HepG2 (cell line): ENCODE measurements around the gene FIBCD1. TPM values are rescaled to one million over a fixed set of nuclear protein-coding genes. Genes with fewer than 3 reads are reported as not detected.

Experiments used
- ATAC-seq: fragments of 200-7000 bp; cut with Tn5 transposase; 3 replicates; pipeline ENCODE4 v1.9.1; 2020; ENCODE audit warnings: mild to moderate bottlenecking, moderate library complexity
- BruUV-seq: library from RNA; stranded (reverse); fragments of 400-500 nt; replicated peaks from 2 replicates; lab custom pipeline; 2021; lab: Mats Ljungman, UMichigan
- CTCF ChIA-PET: fragments of 300-600 bp; formaldehyde crosslinking; extraction: SDS; loops from one replicate; lab custom pipeline; 2021; ENCODE audit warnings: low total read pairs, inconsistent platforms, low intra/inter-chr PET ratio; lab: Yijun Ruan, JAX
- POLR2A ChIA-PET: fragments of 350-600 bp; sonication (Branson Sonifier 250); formaldehyde crosslinking; loops from one replicate; lab custom pipeline; 2020; ENCODE audit warnings: antibody characterized with exemption, inconsistent platforms; lab: Yijun Ruan, JAX
- DNase-seq: peaks from one replicate; pipeline ENCODE4 v3.0.0-alpha.2; 2015; ENCODE audit warnings: low spot score
- FAIRE-seq: peaks from 3 replicates; lab custom pipeline; 2011; peaks lifted over from hg19 to GRCh38; lab: Jason Lieb, UNC
- H2AFZ ChIP-seq: one replicate; pipeline ENCODE4 v1.6.1; 2011; ENCODE audit warnings: low read length, inconsistent platforms
- H3K27ac ChIP-seq: fragments of 300-600 bp; 3 replicates; pipeline ENCODE4 v1.8.0; 2011; ENCODE audit warnings: mixed run types, mild to moderate bottlenecking, mixed read lengths, low read length, inconsistent platforms; ENCODE audit not compliant: insufficient read depth; ENCODE audit errors: extremely low read length
- H3K27me3 ChIP-seq, 2 experiments: fragments of 200-600 bp in 1 of 2; 2 replicates in 1 of 2; 3 replicates in 1 of 2; pipeline versions ENCODE4 v1.6.0 to v1.8.0; 2011; ENCODE audit warnings: low read length in 2 of 2, mild to moderate bottlenecking in 2 of 2, moderate library complexity in 2 of 2, inconsistent platforms in 1 of 2; ENCODE audit not compliant: insufficient read depth in 2 of 2, control insufficient read depth in 1 of 2
- H3K36me3 ChIP-seq, 2 experiments: fragments of 200-600 bp in 1 of 2; replicated peaks in 1 of 2; 2 replicates in 1 of 2; 3 replicates in 1 of 2; pipeline versions ENCODE4 v1.5.1 to v1.8.0; 2011; ENCODE audit warnings: low read length in 2 of 2, inconsistent platforms in 1 of 2; ENCODE audit not compliant: insufficient read depth in 2 of 2, control insufficient read depth in 1 of 2
- H3K4me1 ChIP-seq: 2 replicates; pipeline ENCODE4 v1.5.1; 2012; ENCODE audit warnings: low read length, inconsistent platforms; ENCODE audit not compliant: insufficient read depth
- H3K4me2 ChIP-seq: 2 replicates; pipeline ENCODE4 v1.6.0; 2011; ENCODE audit warnings: low read depth, low read length, inconsistent platforms
- H3K4me3 ChIP-seq, 3 experiments: fragments of 200-600 bp in 1 of 3; sonication (generic), shearing (Covaris generic) in 1 of 3; replicated peaks in 1 of 3; 2 replicates each; pipeline ENCODE4 v1.5.1; 2011 to 2016; ENCODE audit warnings: low read length in 3 of 3, inconsistent platforms in 2 of 3, low read depth in 2 of 3, mild to moderate bottlenecking in 2 of 3, control low read depth in 1 of 3, mixed read lengths in 1 of 3; ENCODE audit not compliant: insufficient read depth in 1 of 3
- H3K79me2 ChIP-seq: one replicate; pipeline ENCODE4 v1.6.1; 2011; ENCODE audit warnings: low read length, inconsistent platforms; ENCODE audit not compliant: insufficient read depth
- H3K9ac ChIP-seq: 2 replicates; pipeline ENCODE4 v1.6.0; 2011; ENCODE audit warnings: mild to moderate bottlenecking, low read depth, low read length, inconsistent platforms; ENCODE audit not compliant: insufficient read depth
- H3K9me3 ChIP-seq: 2 replicates; pipeline ENCODE4 v1.5.1; 2012; ENCODE audit warnings: mild to moderate bottlenecking, low read length
- H4K20me1 ChIP-seq: 2 replicates; pipeline ENCODE4 v1.6.0; 2011; ENCODE audit warnings: inconsistent platforms, mild to moderate bottlenecking, low read length, moderate library complexity; ENCODE audit not compliant: insufficient read depth
- KDM5A ChIP-seq: fragments of 200-600 bp; sonication (generic); IDR thresholded peaks from 2 replicates; pipeline ENCODE4 v1.7.0; 2018; ENCODE audit warnings: antibody characterized with exemption, mild to moderate bottlenecking, low read length, borderline replicate concordance
- PCBP2 ChIP-seq: fragments of 200-400 bp; formaldehyde crosslinking; optimal IDR thresholded peaks from 2 replicates; pipeline ENCODE3; 2018; ENCODE audit warnings: low read length, low read depth; ENCODE audit not compliant: poor library complexity, severe bottlenecking
- ZC3H4 ChIP-seq: sonication (generic); formaldehyde crosslinking; IDR thresholded peaks from 2 replicates; pipeline ENCODE4 v1.4.0; 2020; ENCODE audit warnings: missing genetic modification reagents, borderline replicate concordance
- ZNF292 ChIP-seq: sonication (generic); formaldehyde crosslinking; IDR thresholded peaks from 2 replicates; pipeline ENCODE4 v1.8.1; 2022; ENCODE audit warnings: mild to moderate bottlenecking, low read depth, missing genetic modification reagents, borderline replicate concordance
- ZNF350 ChIP-seq: sonication (generic); formaldehyde crosslinking; IDR thresholded peaks from 2 replicates; pipeline ENCODE4 v1.4.0; 2020; ENCODE audit warnings: mild to moderate bottlenecking, low read depth, missing genetic modification reagents, borderline replicate concordance
- ZNF468 ChIP-seq: sonication (generic); formaldehyde crosslinking; IDR thresholded peaks from 2 replicates; pipeline ENCODE4 v1.8.0; 2022; ENCODE audit warnings: mild to moderate bottlenecking, moderate library complexity, missing genetic modification reagents
- ZNF768 ChIP-seq: sonication (generic); formaldehyde crosslinking; IDR thresholded peaks from 2 replicates; pipeline ENCODE4 v1.4.0; 2020; ENCODE audit warnings: missing genetic modification reagents
- ZNF841 ChIP-seq: sonication (generic); formaldehyde crosslinking; IDR thresholded peaks from 2 replicates; pipeline ENCODE4 v1.8.1; 2023; ENCODE audit warnings: missing genetic modification reagents, borderline replicate concordance
- WGBS: methylation state at CpG from one replicate; pipeline ENCODE4 v1.1.6; 2017; ENCODE audit warnings: low lambda C conversion rate; 5-methylcytosine and 5-hydroxymethylcytosine counted together
- in situ Hi-C: cut with HindIII; loops from 2 replicates; pipeline ENCODE4 v1.10.0; 2017; ENCODE audit warnings: low pct_unique_long_range_greater_than_20kb; ENCODE audit not compliant: extremely low pct_ligation_motif_present
- intact Hi-C: fragments of 100-400 bp; cut with micrococcal nuclease; formaldehyde crosslinking; loops from one replicate; pipeline ENCODE4 v1.10.0; 2022; ENCODE audit not compliant: unreplicated experiment
- polyA plus RNA-seq, 8 experiments: library from polyadenylated mRNA; depleted of rRNA in 3 of 8; stranded (reverse) in 7 of 8; unstranded in 1 of 8; fragments of >200 nt; fragmentation: Illumina TruSeq in 4 of 8; extraction: Trizol in 4 of 8; gene quantifications; 2 replicates each; pipeline versions ENCODE4 v1.2.1 to v1.2.3, GENCODE V29; 2011 to 2016; ENCODE audit warnings: low read depth in 4 of 8, missing spikeins in 1 of 8, mixed read lengths in 1 of 8; ENCODE audit not compliant: insufficient read depth in 1 of 8
- total RNA-seq, 5 experiments: library from RNA; depleted of rRNA; stranded (reverse); fragments of >200 nt; fragmentation: Illumina TruSeq; extraction: Trizol; gene quantifications; 2 replicates each; pipeline ENCODE4 v1.2.3, GENCODE V29; 2016; ENCODE audit warnings: low read depth in 1 of 5
- TF ChIP-seq, protein P1 (sequence below): IDR thresholded peaks from 2 replicates; pipeline ENCODE4 v1.6.1; 2016; ENCODE audit warnings: missing biosample characterization, missing genetic modification reagents, low read depth
- TF ChIP-seq, protein P2 (sequence below): sonication (generic); formaldehyde crosslinking; IDR thresholded peaks from 2 replicates; pipeline ENCODE4 v1.5.1; 2020; ENCODE audit warnings: missing genetic modification reagents, mild to moderate bottlenecking, borderline replicate concordance

The FIBCD1 gene
- total and polyA plus RNA-seq, 2 of the 13 experiments (the other 11 are each of a cell fraction or from before 2014, with no cell fraction given) = 0.55 to 0.89 TPM

DNA sequence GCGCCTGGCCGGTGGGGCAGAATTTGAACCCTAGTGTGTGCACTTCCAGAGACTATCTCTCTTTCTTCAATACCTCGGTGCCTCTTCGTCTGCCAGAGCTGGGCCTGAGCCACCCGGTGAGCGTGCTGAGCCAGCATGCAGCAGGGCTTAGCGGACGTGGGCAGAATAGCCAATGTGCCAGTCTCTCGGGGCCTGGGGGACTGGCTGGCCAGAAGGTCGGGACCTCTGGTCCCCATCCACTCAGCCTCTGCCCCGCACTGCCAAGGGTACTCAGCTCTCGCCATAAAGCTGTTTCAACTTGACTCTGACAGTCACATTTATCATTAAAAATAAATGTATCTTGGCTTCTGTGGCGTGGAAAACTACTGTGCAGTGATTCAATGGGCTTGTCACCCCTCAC lies 4.2 kb upstream of the FIBCD1 start (continued):
- TF ChIP-seq KDM5A (no peak), ZNF841 (CRISPR knock-in tag) (no peak), ZNF350 (CRISPR knock-in tag) (no peak), ZNF468 (no peak)
- TF ChIP-seq, protein P1, sequence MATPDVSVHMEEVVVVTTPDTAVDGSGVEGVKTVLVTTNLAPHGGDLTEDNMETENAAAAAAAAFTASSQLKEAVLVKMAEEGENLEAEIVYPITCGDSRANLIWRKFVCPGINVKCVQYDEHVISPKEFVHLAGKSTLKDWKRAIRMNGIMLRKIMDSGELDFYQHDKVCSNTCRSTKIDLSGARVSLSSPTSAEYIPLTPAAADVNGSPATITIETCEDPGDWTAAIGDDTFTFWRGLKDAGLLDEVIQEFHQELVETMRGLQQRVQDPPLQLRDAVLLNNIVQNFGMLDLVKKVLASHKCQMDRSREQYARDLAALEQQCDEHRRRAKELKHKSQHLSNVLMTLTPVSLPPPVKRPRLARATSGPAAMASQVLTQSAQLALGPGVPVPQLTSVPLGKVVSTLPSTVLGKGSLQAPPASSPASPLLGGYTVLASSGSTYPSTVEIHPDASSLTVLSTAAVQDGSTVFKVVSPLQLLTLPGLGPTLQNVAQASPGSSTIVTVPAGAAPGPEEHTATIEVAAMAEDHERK (CRISPR knock-in tag) = no peak

DNA sequence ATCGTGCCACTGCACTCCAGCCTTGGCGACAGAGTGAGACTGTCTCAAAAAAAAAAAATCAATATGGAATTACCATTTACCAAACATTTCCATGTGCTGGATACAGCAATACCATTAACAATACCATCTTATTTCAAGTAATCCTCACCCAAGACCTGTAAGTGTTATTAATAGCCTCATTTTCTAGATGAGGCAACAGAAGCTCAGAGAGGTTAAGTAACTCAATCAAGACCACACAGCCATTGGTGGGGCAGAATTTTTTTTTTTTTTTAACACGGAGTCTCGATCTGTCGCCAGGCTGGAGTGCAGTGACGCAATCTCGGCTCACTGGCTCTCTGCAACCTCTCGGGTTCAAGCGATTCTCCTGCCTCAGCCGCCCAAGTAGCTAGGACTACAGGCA lies 3.6 kb upstream of the FIBCD1 start:
- WGBS = 27% methylated on average over 10 of the region's 10 CpGs
- peaks cover 11 to 78% of the 10 kb centered on the region in 2 experiments for H3K27me3 ChIP-seq
- H3K4me2 ChIP-seq = no peak overlapping the region
- POLR2A ChIA-PET = no interaction called here
- no peak overlapping the region for H3K4me3 ChIP-seq
- no peak overlapping the region for H2AFZ ChIP-seq
- no peaks in the 10 kb centered on the region for H3K36me3 ChIP-seq
- no TSS peak for BruUV-seq
- in situ Hi-C loops (loop anchor here (5.0 to 10.0 kb wide), 2 partner anchors 45 to 168 kb away; partner anchors contain the start of gene QRFP), intact Hi-C loops (no loop called here)
- ATAC-seq (no peak), FAIRE-seq (no peak), DNase-seq (no peak)
- no peaks in the 10 kb centered on the region for H3K79me2 ChIP-seq
- no peak overlapping the region for H3K27ac ChIP-seq
- TF ChIP-seq PCBP2 (no peak), ZNF292 (no peak), ZNF768 (CRISPR knock-in tag) (peak; percentile 79), ZC3H4 (CRISPR knock-in tag) (no peak)
- TF ChIP-seq, protein P2, sequence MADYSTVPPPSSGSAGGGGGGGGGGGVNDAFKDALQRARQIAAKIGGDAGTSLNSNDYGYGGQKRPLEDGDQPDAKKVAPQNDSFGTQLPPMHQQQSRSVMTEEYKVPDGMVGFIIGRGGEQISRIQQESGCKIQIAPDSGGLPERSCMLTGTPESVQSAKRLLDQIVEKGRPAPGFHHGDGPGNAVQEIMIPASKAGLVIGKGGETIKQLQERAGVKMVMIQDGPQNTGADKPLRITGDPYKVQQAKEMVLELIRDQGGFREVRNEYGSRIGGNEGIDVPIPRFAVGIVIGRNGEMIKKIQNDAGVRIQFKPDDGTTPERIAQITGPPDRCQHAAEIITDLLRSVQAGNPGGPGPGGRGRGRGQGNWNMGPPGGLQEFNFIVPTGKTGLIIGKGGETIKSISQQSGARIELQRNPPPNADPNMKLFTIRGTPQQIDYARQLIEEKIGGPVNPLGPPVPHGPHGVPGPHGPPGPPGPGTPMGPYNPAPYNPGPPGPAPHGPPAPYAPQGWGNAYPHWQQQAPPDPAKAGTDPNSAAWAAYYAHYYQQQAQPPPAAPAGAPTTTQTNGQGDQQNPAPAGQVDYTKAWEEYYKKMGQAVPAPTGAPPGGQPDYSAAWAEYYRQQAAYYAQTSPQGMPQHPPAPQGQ (CRISPR knock-in tag) = no peak
- peaks cover 13% of the 10 kb centered on the region; the same call in 1 of the 2 replicates for H4K20me1 ChIP-seq
- H3K9me3 ChIP-seq = no peaks in the 10 kb centered on the region
- H3K4me1 ChIP-seq = peaks cover 7% of the 10 kb centered on the region
- no peak overlapping the region for H3K9ac ChIP-seq
- CTCF ChIA-PET = no interaction called here
